CD4-positive, alpha-beta T cell (primary cell): Measurements from ENCODE around the gene MPZL3. TPM values are rescaled to one million over a fixed set of nuclear protein-coding genes. Genes with fewer than 3 reads are reported as not detected.
A peak's percentile ranks its signal among the peaks of the same experiment; 100 is the strongest.

Experiments used
- ATAC-seq: fragments of 200-7000 bp; cut with Tn5 transposase; one replicate; pipeline ENCODE4 v1.10.0; 2022; ENCODE audit warnings: mild to moderate bottlenecking; ENCODE audit not compliant: poor library complexity
- CTCF ChIA-PET: fragments of 350-600 bp; sonication (Branson Sonifier 250); formaldehyde crosslinking; loops from one replicate; lab custom pipeline; 2021; ENCODE audit warnings: antibody characterized with exemption, inconsistent platforms; lab: Charles Lee
- POLR2A ChIA-PET: fragments of 350-600 bp; sonication (Branson Sonifier 250); formaldehyde crosslinking; loops from one replicate; lab custom pipeline; 2021; ENCODE audit warnings: antibody characterized with exemption, inconsistent platforms; lab: Charles Lee
- DNase-seq, 14 experiments: peaks; one replicate each; pipeline ENCODE4 v3.0.0-alpha.2; 2013 to 2020; ENCODE audit warnings: mixed read lengths in 2 of 14
- H3K27ac ChIP-seq, 2 donors: one replicate each; pipeline versions ENCODE4 v1.5.1 to v1.7.0; 2013; ENCODE audit warnings: low read length in 2 of 2, low read depth in 1 of 2, mild to moderate bottlenecking in 1 of 2
- H3K27me3 ChIP-seq, 2 experiments: 1 replicate in 1 of 2; 2 replicates in 1 of 2; pipeline versions ENCODE4 v1.6.1 to v1.7.0; 2013; ENCODE audit warnings: low read length in 2 of 2, control low read depth in 1 of 2, mild to moderate bottlenecking in 1 of 2, moderate library complexity in 1 of 2; ENCODE audit not compliant: insufficient read depth in 2 of 2, control insufficient read depth in 1 of 2
- H3K36me3 ChIP-seq: one replicate; pipeline ENCODE4 v1.6.1; 2013; ENCODE audit warnings: low read length, control low read depth; ENCODE audit not compliant: insufficient read depth
- H3K4me1 ChIP-seq: one replicate; pipeline ENCODE4 v1.6.1; 2013; ENCODE audit warnings: low read length, control low read depth; ENCODE audit not compliant: insufficient read depth
- H3K4me3 ChIP-seq: one replicate; pipeline ENCODE4 v1.5.1; 2013; ENCODE audit warnings: mild to moderate bottlenecking, low read length, moderate library complexity
- H3K9me3 ChIP-seq, 2 experiments: 1 replicate in 1 of 2; 2 replicates in 1 of 2; pipeline versions ENCODE4 v1.6.1 to v1.7.0; 2013; ENCODE audit warnings: low read length in 2 of 2, mild to moderate bottlenecking in 2 of 2, control low read depth in 1 of 2, moderate library complexity in 1 of 2; ENCODE audit not compliant: control insufficient read depth in 1 of 2, insufficient read depth in 1 of 2
- H3K27ac Mint-ChIP-seq: one replicate; pipeline ENCODE4 v1.8.0; 2020; ENCODE audit warnings: mixed read lengths
- H3K27me3 Mint-ChIP-seq: one replicate; pipeline ENCODE4 v1.8.0; 2021; ENCODE audit warnings: mixed read lengths
- H3K36me3 Mint-ChIP-seq: one replicate; pipeline ENCODE4 v1.8.0; 2021; ENCODE audit warnings: low read depth, mixed read lengths
- H3K4me1 Mint-ChIP-seq: one replicate; pipeline ENCODE4 v1.8.0; 2021; ENCODE audit warnings: low read depth, mixed read lengths
- H3K4me3 Mint-ChIP-seq: one replicate; pipeline ENCODE4 v1.8.0; 2020; ENCODE audit warnings: mild to moderate bottlenecking, mixed read lengths
- H3K9me3 Mint-ChIP-seq: one replicate; pipeline ENCODE4 v1.8.0; 2020; ENCODE audit warnings: mixed read lengths
- CTCF ChIP-seq: fragments of 200-600 bp; IDR thresholded peaks from one replicate; pipeline ENCODE4 v1.8.0; 2022; ENCODE audit warnings: antibody characterized with exemption, mild to moderate bottlenecking
- intact Hi-C, 2 experiments: fragments of 100-400 bp; cut with DNase I in 1 of 2; cut with micrococcal nuclease in 1 of 2; formaldehyde crosslinking; loops; one replicate each; pipeline versions ENCODE4 v1.15.1 to v1.9.0; 2023 to 2025; cut with DNase I, micrococcal nuclease
- total RNA-seq, 174 experiments: library from RNA in 2 of 174; stranded (reverse) in 2 of 174; gene quantifications; one replicate each; pipeline ENCODE4 v1.2.3 and lab custom pipeline; 2021 to 2026

Gene MPZL3
- total RNA-seq, 2 experiments from 2014 or later: 29.0 to 30.2 TPM

- ChIA-PET CTCF (interaction anchor here (0.8 to 3.1 kb wide), 8 partner anchors 10 to 54 kb away, joined by 3 to 19 read pairs (median 4); partner anchors contain the start of gene MPZL2), POLR2A (interaction anchor here (1.1 to 6.4 kb wide), 8 partner anchors 10 to 112 kb away, joined by 3 to 78 read pairs (median 6); partner anchors contain the start of genes CD3D, JAML and MPZL3)
- Histone ChIP-seq H3K4me1 (peaks cover 54% of the 10 kb centered on the region), H3K27ac (peak overlapping the region; percentile 26 to 79), H3K36me3 (peaks cover 15% of the 10 kb centered on the region), H3K9me3 (no peaks in the 10 kb centered on the region), H3K4me3 (no peak overlapping the region), H3K27me3 (no peaks in the 10 kb centered on the region)
- Mint-ChIP-seq H3K36me3 (peaks cover 32% of the 10 kb centered on the region), H3K27me3 (no peaks in the 10 kb centered on the region), H3K4me1 (peaks cover 72% of the 10 kb centered on the region), H3K27ac (peak overlapping the region; percentile 89), H3K4me3 (peak overlapping the region; percentile 71), H3K9me3 (no peaks in the 10 kb centered on the region)
- ATAC-seq (no peak), DNase-seq (no peak)
- no peak for TF ChIP-seq CTCF
- intact Hi-C loops: loop anchor here in 1 of 2 experiments (2.0 to 5.0 kb wide), 2 partner anchors 17 to 39 kb away; partner anchors contain the start of gene JAML
These were observed 10.4 kb downstream of the MPZL3 start for GRCh38 chr11:118241764-118242098.

- no peaks in the 10 kb centered on the region for H3K27me3 ChIP-seq
- peaks cover 20% of the 10 kb centered on the region for H3K36me3 ChIP-seq
- CTCF ChIA-PET: interaction anchor here (0.8 to 3.1 kb wide), 8 partner anchors 10 to 54 kb away, joined by 3 to 19 read pairs (median 4); partner anchors contain the start of gene MPZL2
- Mint-ChIP-seq H3K4me3 (peak overlapping the region; percentile 71), H3K27me3 (no peaks in the 10 kb centered on the region), H3K9me3 (no peaks in the 10 kb centered on the region), H3K4me1 (peaks cover 70% of the 10 kb centered on the region), H3K27ac (peak overlapping the region; percentile 89), H3K36me3 (peaks cover 38% of the 10 kb centered on the region)
- intact Hi-C loops: loop anchor here in 1 of 2 experiments (2.0 to 5.0 kb wide), 2 partner anchors 16 to 39 kb away; partner anchors contain the start of gene JAML
- ATAC-seq: peak; percentile 96
- no peaks in the 10 kb centered on the region for H3K9me3 ChIP-seq
- POLR2A ChIA-PET: interaction anchor here (1.0 to 6.4 kb wide), 10 partner anchors 9 to 113 kb away, joined by 3 to 78 read pairs (median 4); partner anchors contain the start of genes CD3D, CD3E, JAML and MPZL3
- DNase-seq: peak in 11 of 14 experiments; percentile 22 to 90 (median 55)
- peaks cover 49% of the 10 kb centered on the region for H3K4me1 ChIP-seq
- H3K4me3 ChIP-seq: peak overlapping the region; percentile 21
- peak overlapping the region; percentile 42 to 79 for H3K27ac ChIP-seq
- TF ChIP-seq CTCF: no peak
These were observed 11.0 kb downstream of the MPZL3 start for GRCh38 chr11:118240999-118241763.

DNA sequence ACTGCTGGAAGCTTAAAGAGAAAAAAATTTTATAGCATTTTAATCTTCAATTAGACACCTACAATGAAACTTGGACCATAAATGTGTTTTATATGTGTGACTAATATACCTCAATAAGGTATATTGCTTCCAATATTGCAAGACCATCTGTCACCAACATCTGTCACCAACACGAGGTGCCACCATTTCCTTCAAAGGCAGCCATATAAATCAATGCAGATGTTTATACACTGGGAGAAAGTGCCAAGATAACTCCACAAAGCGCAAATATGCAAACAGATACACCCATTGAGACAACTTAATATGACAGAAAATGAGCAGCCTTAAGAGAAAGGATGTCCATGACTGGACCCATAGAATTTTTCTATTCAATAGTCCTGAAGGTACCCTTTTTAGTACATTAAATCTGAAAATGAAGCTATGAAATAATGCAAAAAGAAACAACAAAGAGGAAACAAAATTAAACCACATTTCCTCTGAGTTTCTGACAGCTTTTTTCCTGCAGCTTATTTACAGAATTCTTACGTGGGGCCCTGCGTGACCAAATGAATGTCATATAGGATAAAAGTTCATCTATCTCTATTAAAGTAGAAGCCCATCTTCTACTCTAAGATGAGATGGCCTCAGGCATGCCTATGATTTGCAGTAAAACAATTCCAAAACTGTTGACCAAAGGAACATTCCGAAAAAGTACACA lies 12.5 kb downstream of the MPZL3 start:
- intact Hi-C loops: loop anchor here (2.0 to 5.0 kb wide), 2 partner anchors 15 to 37 kb away; partner anchors contain the start of gene JAML (in 1 of the 2)
- TF ChIP-seq CTCF: no peak

More for the DNA sequence above, 12.5 kb downstream of the MPZL3 start:
- peaks cover 35% of the 10 kb centered on the region for H3K36me3 ChIP-seq
- H3K9me3 Mint-ChIP-seq: no peaks in the 10 kb centered on the region
- DNase-seq: peak in 1 of 14 experiments; percentile 22
- CTCF ChIA-PET: interaction anchor here (0.8 to 2.0 kb wide), 6 partner anchors 10 to 41 kb away, joined by 3 to 8 read pairs (median 4); partner anchors contain the start of gene JAML
- H3K4me3 ChIP-seq: no peak overlapping the region
- peaks cover 60% of the 10 kb centered on the region for H3K4me1 Mint-ChIP-seq
- H3K27me3 ChIP-seq: no peaks in the 10 kb centered on the region
- H3K36me3 Mint-ChIP-seq: peaks cover 37% of the 10 kb centered on the region
- H3K27ac ChIP-seq: peak overlapping the region in 1 of 2 donors; percentile 79
- H3K27me3 Mint-ChIP-seq: no peaks in the 10 kb centered on the region
- no peaks in the 10 kb centered on the region for H3K9me3 ChIP-seq
- H3K4me1 ChIP-seq: peaks cover 47% of the 10 kb centered on the region
- no peak for ATAC-seq
- POLR2A ChIA-PET: interaction anchor here (0.7 to 6.4 kb wide), 10 partner anchors 10 to 99 kb away, joined by 3 to 78 read pairs (median 3); partner anchors contain the start of genes CD3E, JAML, MPZL2 and MPZL3
- H3K4me3 Mint-ChIP-seq: peak overlapping the region; percentile 46
- H3K27ac Mint-ChIP-seq: peak overlapping the region; percentile 89
